ENCODE results near the gene ZNF318. TPM values are rescaled to one million over a fixed set of nuclear protein-coding genes. Genes with fewer than 3 reads are reported as not detected.

ZNF318 gene
- total and polyA plus RNA-seq, 9 donors = 8.3 to 26.0 (median 19.6) TPM

DNA sequence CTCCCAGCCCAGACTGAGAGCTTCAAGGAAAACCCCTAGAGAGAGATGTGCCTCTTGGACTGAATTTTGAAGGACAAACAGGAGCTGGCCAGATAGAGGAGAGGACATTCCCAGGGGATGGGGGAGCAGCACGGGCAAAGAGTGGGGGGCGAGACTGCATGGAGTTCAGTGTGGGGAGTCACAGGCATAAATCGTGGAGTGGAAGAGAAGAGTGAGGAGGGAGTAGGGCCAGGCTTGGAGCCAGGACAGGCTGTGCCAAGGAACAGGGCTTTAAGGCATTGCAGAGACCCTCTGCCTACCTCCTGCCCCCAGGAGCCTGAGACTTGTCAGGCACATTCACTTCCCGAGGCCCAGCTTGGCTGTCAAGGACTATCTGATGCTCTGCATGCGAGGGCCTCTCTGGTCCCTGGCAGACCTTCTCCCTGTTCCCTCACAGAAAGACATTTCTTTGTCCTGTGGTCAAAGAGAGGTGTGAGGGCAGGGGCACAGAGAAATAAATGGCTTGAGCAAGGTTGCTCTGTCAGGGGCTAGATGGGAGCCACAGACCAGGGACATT lies 76.6 kb downstream of the ZNF318 start:
- Histone ChIP-seq H3K4me3 (no peak overlapping the region), H3K9me3 (no peaks in the 10 kb centered on the region), H3K27ac (no peak overlapping the region), H3K27me3 (no peaks in the 10 kb centered on the region), H3K4me1 (ENCODE audit: insufficient read depth) (no peaks in the 10 kb centered on the region), H3K36me3 (no peaks in the 10 kb centered on the region)
- no peak for DNase-seq
- WGBS, 3 donors = 39 to 47% (median 44%) methylated on average over 5 of the region's 5 CpGs
- no peak for TF ChIP-seq EP300 (IDR thresholded peaks at IDR 0.05)
- no peak for TF ChIP-seq POLR2A (IDR thresholded peaks at IDR 0.05)
- intact Hi-C loops (cut with DNase I) = no loop called here

DNA sequence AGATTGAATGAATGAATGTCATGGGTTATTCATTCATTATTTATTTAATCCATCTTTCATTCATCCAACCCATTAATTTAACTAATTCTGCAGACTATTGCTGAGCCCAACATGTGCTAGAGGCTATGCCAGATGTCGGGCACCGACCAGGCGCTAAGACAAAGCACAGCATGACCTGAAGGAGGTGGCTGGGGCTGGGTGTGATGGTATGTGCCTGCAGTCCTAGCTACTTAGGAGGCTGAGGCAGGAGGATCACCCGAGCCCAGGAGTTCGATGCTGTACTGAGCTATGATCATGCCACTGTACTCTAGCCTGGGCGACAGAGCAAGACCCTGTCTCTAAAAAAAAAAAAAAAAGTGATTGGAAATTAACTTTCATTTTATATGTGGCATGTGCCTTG lies 77.1 kb downstream of the ZNF318 start:
- H3K27ac ChIP-seq = no peak overlapping the region
- no peaks in the 10 kb centered on the region for H3K36me3 ChIP-seq
- no peak overlapping the region for H3K4me3 ChIP-seq
- intact Hi-C loops (cut with DNase I) = no loop called here
- no peaks in the 10 kb centered on the region for H3K4me1 ChIP-seq (ENCODE audit: insufficient read depth)
- DNase-seq = no peak
- H3K27me3 ChIP-seq = no peaks in the 10 kb centered on the region
- TF ChIP-seq EP300 (IDR thresholded peaks at IDR 0.05) (no peak), POLR2A (IDR thresholded peaks at IDR 0.05) (no peak)
- TF ChIP-seq, protein P1, sequence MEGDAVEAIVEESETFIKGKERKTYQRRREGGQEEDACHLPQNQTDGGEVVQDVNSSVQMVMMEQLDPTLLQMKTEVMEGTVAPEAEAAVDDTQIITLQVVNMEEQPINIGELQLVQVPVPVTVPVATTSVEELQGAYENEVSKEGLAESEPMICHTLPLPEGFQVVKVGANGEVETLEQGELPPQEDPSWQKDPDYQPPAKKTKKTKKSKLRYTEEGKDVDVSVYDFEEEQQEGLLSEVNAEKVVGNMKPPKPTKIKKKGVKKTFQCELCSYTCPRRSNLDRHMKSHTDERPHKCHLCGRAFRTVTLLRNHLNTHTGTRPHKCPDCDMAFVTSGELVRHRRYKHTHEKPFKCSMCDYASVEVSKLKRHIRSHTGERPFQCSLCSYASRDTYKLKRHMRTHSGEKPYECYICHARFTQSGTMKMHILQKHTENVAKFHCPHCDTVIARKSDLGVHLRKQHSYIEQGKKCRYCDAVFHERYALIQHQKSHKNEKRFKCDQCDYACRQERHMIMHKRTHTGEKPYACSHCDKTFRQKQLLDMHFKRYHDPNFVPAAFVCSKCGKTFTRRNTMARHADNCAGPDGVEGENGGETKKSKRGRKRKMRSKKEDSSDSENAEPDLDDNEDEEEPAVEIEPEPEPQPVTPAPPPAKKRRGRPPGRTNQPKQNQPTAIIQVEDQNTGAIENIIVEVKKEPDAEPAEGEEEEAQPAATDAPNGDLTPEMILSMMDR (IDR thresholded peaks at IDR 0.05) = no peak
- no peaks in the 10 kb centered on the region for H3K9me3 ChIP-seq
- WGBS, 3 donors = 93 to 95% (median 94%) methylated on average over 6 of the region's 6 CpGs

DNA sequence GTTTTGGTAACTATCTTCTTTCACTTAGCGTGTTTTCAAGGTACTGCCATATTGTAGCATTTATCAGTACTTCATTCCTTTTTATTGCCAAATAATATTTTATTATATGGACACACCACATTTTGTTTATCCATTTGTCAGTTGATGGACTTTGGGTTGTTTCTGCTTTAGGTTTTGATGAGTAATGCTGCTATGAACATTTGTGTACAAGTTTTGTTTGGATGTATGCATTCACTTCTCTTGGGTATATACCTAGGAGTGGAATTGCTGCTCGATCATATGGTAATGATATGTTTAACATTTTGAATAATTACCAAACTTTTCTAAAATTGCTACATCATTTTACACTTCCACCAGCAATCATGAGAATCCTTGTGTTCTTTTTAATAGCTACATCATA lies 77.7 kb downstream of the ZNF318 start:
- no peak overlapping the region for H3K27ac ChIP-seq
- no peaks in the 10 kb centered on the region for H3K9me3 ChIP-seq
- H3K4me3 ChIP-seq = no peak overlapping the region
- H3K27me3 ChIP-seq = no peaks in the 10 kb centered on the region
- H3K36me3 ChIP-seq = no peaks in the 10 kb centered on the region
- DNase-seq = no peak
- H3K4me1 ChIP-seq (ENCODE audit: insufficient read depth) = no peaks in the 10 kb centered on the region
- TF ChIP-seq EP300 (IDR thresholded peaks at IDR 0.05) (no peak), POLR2A (IDR thresholded peaks at IDR 0.05) (no peak)
- TF ChIP-seq, protein P1 (IDR thresholded peaks at IDR 0.05) = no peak
- intact Hi-C loops (cut with DNase I) = no loop called here
- 84 to 92% (median 91%) methylated on average over 2 of the region's 2 CpGs for WGBS, 3 donors

DNA sequence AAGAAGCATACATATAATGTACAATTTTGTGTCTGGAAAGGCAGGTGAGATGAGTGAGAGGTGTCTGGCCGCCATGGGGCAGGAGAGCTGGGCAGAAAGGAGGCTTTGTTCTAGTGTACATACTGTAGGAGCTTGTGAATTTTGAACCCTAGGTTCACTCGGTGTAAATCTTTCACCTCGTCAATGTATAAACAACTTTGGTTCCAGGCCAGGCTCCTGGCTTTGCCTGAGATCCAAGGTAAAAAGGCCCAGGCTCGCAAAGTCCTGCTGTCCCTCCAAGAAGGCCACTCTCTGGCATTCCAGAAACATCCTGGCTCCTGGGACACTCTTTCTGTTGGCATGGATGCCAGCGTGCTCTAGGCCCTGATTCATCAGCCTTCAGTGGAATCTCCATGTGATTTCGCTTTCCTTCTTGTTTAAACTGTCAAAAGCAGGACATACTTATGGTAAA lies 78.5 kb downstream of the ZNF318 start:
- intact Hi-C loops (cut with DNase I) = no loop called here
- H3K36me3 ChIP-seq = no peaks in the 10 kb centered on the region
- H3K9me3 ChIP-seq = no peaks in the 10 kb centered on the region
- TF ChIP-seq, protein P1 (IDR thresholded peaks at IDR 0.05) = no peak
- TF ChIP-seq EP300 (IDR thresholded peaks at IDR 0.05) (no peak), POLR2A (IDR thresholded peaks at IDR 0.05) (no peak)
- no peaks in the 10 kb centered on the region for H3K4me1 ChIP-seq (ENCODE audit: insufficient read depth)
- no peak overlapping the region for H3K4me3 ChIP-seq
- H3K27me3 ChIP-seq = no peaks in the 10 kb centered on the region
- WGBS, 3 donors = 74 to 80% (median 78%) methylated on average over 6 of the region's 6 CpGs
- H3K27ac ChIP-seq = no peak overlapping the region
- DNase-seq = no peak

DNA sequence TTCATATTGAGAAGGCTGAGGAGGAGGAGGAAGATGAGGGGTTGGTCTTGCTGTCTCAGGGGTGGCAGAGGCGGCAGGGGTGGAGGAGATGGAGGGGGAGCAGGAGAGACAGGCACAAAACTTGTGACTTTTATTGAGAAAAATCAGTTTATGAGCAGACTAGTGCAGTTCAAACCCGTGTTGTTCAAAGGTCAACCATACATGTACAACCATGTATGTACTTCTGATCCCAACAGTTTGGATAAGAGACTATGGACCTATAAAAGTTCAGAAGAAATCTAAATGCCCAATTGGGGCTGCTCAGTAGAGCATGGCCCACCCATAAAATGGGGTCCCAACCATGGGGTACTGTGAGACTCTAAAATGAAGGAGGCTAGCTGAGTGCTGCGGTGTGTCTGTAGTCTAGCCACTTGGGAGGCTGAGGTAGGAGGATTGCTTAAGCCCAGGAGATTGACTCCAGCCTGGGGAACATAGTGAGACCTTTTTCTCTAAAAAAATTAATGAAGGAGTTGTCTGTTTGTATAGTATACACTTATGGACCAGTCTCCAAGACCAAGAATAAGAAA lies 79.0 kb downstream of the ZNF318 start:
- WGBS, 3 donors = 69 to 88% (median 71%) methylated on average over 3 of the region's 3 CpGs
- intact Hi-C loops (cut with DNase I) = no loop called here
- TF ChIP-seq POLR2A (IDR thresholded peaks at IDR 0.05) = no peak
- TF ChIP-seq EP300 (IDR thresholded peaks at IDR 0.05) = no peak
- TF ChIP-seq, protein P1 (IDR thresholded peaks at IDR 0.05) = no peak
- H3K4me3 ChIP-seq = no peak overlapping the region
- no peak overlapping the region for H3K27ac ChIP-seq
- no peaks in the 10 kb centered on the region for H3K9me3 ChIP-seq
- DNase-seq = no peak
- no peaks in the 10 kb centered on the region for H3K36me3 ChIP-seq
- H3K27me3 ChIP-seq = no peaks in the 10 kb centered on the region
- H3K4me1 ChIP-seq (ENCODE audit: insufficient read depth) = no peaks in the 10 kb centered on the region

Measured in ovary (tissue), 9 donors.